Measurements from ENCODE around the gene ZFYVE9.
"Not testable (repeated sequence)": the region's sequence is repeated elsewhere in the genome, so short reads cannot be mapped to it uniquely, and the experiment has no call there.

The ZFYVE9 gene
- total RNA-seq = 27.6 to 54.8 reads per million in 2 donors

DNA sequence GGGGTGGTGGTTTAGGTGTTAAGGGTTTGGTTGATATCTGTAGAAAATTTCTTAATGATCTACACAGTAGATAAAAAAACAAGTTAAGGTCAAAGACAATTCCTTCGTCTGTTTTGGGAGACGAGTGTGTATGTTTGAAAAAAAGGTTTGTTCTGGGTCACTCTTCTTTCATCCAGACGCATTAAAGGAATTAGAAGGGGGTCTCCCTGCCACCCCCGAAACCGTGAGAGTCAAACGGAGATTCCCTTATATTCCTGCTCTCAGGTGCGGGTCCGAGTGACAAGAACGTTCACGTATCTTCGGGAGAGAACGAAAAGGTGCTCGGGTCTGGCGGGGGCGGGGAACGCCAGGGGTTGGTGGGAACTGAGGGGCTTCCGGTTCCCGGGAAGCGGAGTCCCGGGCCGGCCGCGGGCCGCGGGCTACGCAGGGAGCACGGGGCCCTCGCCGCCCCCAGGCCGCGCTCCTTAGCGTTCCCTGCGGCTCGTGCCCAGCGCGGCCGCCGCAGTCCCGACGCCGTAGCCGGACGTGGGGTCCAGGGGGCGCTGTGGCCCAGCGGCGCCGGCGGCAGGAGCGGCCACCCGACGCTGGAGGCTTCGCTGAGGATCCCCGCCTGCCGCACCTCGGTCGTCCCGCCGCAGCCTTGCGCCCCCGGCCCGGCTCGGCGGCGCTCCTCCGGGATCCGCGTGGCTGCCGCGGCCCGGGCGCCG lies at the start of gene ZFYVE9:
TSS of gene ZFYVE9 (plus strand) at position 577 of the 707 bp plus-strand sequence. CDS start 91,118 bp downstream, outside the sequence.
- DNase-seq = peak; percentile 46

- not testable (repeated sequence) for DNase-seq
Observed at GRCh38 chr1:52094300-52094699, 47.6 kb upstream of the ZFYVE9 start.

DNA sequence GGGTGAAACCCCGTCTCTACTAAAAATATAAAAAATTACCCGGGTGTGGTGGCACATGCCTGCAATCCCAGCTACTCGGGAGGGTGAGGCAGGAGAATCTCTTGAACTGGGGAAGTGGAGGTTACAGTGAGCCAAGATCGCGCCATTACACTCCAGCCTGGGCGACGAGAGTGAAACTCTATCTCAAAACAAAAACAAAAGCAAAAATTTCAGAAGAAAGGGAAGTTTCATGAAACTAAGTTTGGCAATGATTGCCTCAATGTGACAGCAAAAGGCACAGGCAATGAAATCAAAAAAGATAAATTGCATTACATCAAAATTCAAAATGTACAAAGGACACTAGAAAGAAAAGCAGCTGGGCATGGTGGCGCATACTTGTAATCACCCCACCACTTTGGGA lies 45.7 kb upstream of the ZFYVE9 start:
- no peak for DNase-seq

- no peak for DNase-seq
Observed at GRCh38 chr1:52098139-52098871, 43.6 kb upstream of the ZFYVE9 start.

GRCh38 chr1:52102336-52103013 lies 39.4 kb upstream of the ZFYVE9 start:
- no peak for DNase-seq

DNA sequence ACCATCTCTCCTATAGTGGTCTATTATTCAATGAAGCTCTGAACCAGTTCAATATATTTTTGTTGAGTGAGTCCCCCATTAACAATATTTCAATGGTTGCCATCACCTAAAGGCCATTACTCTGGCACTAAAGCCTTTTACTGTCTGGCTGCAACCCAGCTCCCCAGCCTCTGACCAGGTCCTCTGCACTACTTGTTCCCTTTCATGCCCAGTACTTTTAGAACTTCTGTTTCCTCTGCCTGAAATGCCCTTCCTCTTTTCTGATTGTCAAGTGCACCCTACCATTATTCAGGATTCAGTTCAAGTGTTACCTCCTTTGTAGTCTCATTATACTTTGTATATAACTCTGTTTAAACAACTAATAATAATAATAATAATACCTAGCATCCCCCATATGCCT lies 30.4 kb upstream of the ZFYVE9 start:
- no peak for DNase-seq

DNA sequence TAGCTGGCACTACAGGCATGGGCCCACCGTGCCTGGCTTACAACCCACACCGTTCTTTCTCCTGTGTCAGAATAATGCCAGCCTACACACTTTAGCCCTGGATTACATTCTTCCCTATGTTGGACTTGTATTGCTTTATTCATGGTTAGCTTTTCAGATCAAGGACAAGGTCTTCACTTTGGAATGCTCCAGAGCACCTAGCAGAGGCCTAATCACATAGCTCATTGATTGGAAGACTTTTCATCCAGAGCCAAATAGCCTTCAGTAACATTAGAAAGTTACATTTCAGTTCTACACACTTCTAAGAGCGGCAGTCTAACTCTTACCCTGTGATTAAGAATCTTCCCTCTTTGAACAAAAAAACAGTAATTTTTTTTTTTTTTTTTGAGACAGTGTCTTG lies 29.4 kb upstream of the ZFYVE9 start:
- no peak for DNase-seq

DNA sequence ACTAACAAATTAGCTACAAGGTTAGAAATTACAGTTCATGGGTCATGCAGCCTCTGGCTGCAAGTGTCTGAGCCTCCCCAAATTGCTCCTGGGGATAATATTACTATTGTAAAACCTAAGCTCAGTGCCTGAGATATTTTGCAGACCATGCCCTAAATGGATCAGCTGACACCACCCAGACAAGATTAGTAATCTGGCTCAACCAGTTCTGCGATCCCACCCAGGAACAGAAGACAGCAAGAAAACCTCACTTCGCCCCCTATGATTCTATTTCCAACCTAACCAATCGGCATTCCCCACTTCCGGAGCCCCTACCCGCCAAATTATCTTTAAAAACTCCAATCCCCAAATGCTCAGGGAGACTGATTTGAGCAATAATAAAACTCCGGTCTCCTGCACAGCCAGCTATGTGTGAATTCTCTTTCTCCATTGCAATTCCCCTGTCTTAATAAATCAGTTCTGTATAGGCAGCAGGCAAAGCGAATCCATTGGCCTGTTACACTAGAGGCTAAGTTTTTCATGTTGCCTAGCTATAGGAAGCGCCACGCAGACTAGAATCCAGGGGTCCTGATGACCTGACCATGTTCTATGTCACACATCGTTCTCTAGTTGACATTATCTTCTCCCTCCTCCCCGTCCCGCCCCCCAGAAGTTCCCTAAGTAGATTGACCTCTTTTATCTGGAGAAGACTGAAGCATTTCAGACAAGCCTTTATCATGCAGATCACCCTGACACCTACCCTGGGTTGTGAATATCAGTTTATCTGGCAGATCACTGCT lies 22.4 kb upstream of the ZFYVE9 start:
- DNase-seq = no peak

DNA sequence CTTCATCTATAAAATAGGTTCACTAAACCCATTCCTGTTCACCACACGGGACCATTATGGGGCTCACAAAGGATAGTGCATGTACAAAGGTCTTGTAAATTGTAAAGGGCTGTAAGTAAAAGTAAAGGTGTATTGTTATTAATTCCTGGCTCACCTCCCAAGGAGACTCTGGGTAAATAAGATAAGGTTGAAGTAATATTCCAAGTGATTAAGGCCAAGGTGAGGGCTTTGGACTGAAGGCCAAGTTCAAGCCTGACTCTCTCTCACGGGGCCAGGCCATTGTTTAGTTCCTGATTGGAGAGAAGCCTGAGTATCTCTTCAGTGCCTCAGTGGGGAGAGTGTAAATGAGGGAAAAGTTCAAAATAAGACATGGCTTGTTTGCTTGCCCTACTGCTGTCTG lies 19.5 kb upstream of the ZFYVE9 start:
- DNase-seq = no peak

DNA sequence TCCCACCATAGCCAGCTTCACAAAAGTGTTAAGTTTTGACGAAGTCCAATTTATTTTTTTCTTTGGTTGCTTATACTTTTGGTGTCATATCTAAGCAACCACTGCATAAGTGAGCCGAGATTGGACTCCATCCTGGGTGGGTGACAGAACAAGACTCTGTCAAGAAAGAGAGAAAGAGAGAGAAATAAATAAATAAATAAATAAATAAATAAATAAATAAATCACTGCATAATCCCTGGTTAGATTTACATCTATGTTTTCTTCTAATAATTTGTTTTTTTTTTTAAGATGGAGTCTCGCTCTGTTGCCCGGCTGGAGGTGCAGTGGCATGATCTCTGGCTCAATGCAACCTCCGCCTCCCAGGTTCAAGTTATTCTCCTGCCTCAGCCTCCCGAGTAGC lies 18.3 kb upstream of the ZFYVE9 start:
- DNase-seq = no peak

GRCh38 chr1:52125736-52126359 lies 16.0 kb upstream of the ZFYVE9 start:
- no peak for DNase-seq

DNA sequence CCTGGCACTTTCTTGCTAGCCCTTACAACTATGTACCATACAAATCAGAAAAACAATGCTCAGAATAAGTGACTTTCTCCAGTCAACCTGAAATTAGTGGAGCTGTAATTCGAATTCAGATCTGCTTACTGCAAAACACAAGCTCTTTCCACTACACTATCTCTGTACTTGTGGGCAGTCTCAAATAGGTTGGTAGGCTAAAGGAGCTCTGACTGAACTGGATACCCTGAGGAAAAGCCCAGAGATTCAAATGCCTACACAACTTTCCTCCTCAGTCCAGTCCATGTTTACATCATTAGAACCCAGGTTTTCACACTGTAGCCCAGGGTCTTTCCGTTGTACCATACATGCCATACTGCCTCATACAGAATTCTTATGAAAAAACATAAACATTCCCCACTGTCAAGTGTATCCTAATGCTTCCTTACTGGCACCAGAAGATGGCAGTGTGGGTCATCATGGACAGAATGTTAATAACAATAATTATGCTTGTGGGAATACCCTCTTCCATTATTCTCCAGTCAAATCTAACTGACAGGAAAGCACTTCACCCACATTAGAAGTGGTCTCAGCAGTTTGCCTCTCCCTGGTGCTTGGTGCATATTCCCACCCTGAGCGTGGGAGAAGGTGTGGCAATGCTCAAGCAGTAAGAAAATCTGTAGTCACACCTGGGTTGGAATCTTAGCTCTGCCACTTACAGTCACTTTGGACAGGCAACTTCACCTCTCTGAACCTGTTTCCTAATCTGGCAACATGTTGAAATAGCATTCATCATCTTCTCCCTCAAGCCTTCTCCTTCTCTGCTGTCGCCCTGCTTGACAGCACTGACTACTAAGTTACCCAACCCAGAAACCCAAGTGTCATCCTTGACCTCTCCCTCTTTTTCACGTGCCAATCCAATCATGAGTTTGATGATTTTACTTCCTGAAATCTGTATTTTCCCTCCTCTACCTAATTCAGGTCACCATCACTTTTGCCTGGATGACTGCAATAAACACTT lies 14.4 kb upstream of the ZFYVE9 start:
- no peak for DNase-seq

DNA sequence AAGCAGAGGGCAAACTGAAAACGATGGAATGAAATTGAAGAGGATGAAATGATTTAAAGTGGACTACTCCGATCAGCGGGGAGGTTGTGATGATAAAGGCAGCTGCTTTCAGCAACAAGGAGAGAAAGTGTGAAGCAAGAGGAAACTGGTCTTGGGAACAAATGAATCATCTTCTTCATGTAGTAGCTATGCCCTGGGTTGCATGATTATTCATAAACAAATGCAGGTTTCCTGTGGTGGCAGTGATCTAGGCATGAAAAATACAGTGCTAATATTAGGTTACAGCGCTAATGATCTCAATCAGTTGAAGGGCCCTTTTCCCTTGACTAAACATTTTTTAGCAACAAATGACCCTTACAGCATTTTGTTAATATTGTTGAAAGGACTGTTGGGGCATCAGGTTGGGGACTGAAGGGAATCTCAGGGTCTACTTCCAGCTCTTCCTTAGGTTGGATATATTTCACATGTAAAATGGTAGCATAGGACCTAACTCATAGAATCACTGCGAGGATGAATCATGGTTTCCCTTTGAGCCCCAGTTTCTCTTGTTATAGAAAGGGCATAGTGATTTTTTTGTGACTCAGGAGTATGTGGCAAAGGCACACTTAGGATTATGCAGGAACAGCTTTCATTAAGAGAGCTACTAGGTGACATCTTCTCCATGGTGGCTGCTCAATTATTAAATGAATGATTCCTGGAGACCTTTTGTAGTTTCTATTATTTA lies 1.9 kb upstream of the ZFYVE9 start:
- DNase-seq = no peak

DNA sequence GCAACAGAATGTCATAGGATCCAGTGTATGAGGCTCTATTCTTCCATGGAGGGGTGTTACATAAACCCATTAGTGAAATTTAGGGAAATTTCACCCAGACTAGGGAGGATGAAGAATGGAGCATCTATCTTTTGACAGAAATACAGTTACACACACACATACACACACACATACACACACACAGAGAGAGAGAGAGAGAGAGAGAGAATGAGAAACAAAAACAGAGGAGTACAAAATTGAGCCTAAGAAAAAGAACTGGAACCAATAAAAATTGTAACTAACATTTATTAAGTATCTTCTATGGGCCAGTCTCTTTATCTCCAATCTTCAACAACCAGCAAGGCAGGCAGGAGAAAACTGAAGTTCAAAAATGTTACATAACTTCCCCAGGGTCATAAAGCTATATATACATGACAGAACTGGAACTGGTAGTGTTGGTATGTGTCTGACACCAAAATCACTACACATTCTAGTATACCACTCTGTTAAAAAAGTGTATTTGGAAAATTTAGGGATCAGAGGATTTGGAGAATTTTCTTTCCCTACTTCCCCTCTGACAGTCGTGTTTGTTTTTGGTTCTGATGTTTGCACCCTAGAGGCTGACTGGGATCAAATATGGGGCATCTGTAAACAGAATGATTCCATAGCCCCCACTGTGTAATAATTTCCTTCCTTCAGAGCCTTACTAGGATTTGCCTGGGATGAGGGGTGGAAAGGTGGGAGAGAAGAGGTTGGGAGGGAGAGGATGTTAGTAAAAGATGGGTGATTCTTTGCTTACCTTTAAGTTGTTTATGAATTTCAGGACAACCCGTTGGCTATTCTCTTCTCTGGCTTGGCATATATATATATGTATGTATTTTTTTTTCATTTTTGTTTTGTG lies 1.0 kb upstream of the ZFYVE9 start:
- DNase-seq = no peak

- peak; percentile 17 for DNase-seq
Observed at GRCh38 chr1:52142220-52143183, 613 bp downstream of the ZFYVE9 start.

DNA sequence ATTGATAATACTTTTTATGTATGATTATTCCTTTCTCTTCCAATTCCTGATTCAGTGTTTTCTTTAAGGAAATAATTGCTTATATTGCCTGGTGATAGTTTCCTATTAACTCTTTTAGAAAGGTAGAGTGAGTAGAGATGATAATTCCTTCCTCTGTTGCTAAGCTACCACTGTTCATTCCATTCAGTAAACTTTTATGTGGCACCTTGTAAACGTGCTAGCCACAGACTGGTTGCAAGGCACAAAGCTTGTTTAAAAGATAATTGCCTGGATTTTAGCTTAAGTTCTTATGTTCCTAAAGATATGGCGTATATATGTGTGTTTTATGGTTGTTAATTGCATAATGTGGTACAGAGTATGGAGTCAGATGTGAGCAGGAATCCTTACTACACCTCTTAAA lies 3.2 kb downstream of the ZFYVE9 start:
- no peak for DNase-seq

- DNase-seq = not testable (repeated sequence)
Observed at GRCh38 chr1:52150445-52150844, 8.6 kb downstream of the ZFYVE9 start.

- DNase-seq = no peak
Observed at GRCh38 chr1:52150946-52151345, 9.1 kb downstream of the ZFYVE9 start.

Measured in activated gamma-delta T cell (primary cell).